GM20000 (cell line): ENCODE measurements around the gene SYNM.
A peak's percentile ranks its signal among the peaks of the same experiment; 100 is the strongest.

ENCODE experiments used
- DNase-seq: peaks from one replicate; pipeline ENCODE4 v3.0.0; 2012; ENCODE audit warnings: low spot score
- TF ChIP-seq, protein P1 (sequence below): IDR thresholded peaks from 2 replicates; pipeline ENCODE4 v1.5.1; 2012; ENCODE audit warnings: mild to moderate bottlenecking, control low read depth; ENCODE audit errors: extremely low read depth, missing control alignments

SYNM gene

DNA sequence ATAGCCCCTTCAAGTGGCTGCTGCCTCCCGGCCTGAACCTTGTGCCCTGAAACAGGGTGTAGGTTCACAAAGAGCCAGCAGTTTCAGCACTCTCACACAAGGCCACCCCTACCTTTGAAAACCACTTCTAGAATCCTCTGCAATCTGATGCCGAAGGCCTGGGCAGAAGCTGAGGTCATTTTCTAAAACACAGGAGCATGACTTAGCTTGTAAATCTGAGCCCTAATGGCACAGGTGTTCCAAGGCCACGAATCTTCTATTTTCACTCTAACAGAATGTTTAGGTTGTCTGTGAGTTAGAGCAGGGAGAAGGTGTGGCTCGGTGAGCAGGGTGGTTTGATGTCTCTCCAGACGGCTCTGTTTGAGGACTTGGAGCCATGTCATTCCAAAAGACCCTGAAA lies 62.3 kb downstream of the SYNM start:
- DNase-seq: no peak
- TF ChIP-seq, protein P1, sequence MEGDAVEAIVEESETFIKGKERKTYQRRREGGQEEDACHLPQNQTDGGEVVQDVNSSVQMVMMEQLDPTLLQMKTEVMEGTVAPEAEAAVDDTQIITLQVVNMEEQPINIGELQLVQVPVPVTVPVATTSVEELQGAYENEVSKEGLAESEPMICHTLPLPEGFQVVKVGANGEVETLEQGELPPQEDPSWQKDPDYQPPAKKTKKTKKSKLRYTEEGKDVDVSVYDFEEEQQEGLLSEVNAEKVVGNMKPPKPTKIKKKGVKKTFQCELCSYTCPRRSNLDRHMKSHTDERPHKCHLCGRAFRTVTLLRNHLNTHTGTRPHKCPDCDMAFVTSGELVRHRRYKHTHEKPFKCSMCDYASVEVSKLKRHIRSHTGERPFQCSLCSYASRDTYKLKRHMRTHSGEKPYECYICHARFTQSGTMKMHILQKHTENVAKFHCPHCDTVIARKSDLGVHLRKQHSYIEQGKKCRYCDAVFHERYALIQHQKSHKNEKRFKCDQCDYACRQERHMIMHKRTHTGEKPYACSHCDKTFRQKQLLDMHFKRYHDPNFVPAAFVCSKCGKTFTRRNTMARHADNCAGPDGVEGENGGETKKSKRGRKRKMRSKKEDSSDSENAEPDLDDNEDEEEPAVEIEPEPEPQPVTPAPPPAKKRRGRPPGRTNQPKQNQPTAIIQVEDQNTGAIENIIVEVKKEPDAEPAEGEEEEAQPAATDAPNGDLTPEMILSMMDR: no peak

DNA sequence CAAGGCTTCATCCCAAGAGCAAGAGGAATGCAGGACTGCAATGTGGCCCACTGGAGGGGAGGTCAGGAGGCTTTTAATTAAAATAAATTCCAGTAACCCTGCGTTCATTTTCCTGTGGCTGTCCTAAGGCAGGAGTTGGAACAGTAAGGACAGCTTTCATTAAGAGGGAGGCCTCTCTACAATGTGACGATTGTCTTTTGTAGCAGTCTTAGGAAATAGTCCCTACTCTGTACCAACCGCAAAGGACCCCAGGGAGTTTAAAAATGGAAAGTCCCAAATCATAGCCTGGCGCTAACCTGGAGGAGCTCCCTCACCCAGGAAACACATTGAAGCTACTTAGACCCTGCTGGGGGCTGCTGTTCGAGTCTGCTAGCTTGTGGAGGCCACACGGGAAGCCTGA lies 62.8 kb downstream of the SYNM start:
- TF ChIP-seq, protein P1: no peak

DNA sequence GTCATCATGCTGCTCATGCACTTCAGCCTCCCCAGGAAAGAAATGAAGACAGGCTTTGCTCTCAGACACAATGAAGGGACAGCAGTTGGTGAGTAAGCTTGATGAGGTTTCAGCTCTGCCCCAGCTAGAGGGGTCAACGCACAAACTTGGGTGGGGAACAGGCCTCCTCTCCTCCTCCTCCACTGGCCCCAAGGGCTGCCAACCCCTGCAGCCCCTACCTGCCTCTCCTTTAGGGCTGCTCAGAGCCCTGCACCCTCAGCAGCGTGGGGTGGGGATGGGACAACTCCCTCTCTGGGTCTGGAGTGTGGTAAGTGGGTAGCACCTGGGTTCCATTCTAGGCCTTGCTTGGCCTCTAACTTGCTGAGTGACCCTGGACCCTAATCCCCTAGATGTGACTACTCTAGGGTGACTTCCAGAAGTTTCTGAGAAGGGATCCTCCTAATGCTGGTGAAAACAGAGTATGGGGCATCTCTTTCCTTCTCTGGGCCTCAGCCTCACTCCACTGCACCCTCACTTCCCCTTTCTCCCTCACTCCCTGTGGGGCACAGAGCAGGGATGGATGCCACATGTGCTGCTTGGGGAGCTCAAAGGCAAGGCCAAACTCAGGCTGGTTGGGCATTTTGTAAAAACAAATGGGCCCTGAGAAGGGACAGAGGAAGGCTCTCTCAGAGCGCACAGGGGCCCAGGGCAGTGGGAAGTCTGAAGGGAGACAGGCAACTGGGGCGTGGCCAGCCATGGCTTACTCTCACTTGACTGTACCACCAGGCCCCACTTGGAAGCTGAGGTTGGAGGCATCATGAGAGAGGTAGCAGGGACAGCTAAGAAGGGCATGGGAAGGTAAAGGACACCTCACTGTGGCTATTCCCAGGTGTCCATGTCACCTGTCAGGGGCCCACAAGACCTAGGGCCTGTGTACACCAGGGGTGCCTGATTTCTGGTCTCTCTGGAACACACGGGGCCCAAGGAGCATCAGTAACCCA lies 64.0 kb downstream of the SYNM start:
- TF ChIP-seq, protein P1: no peak
- DNase-seq: no peak

More for the DNA sequence above, 62.8 kb downstream of the SYNM start:
- peak; percentile 16 for DNase-seq

- TF ChIP-seq, protein P1: no peak
- no peak for DNase-seq
Measured at GRCh38 chr15:99169769-99170311, 65.0 kb downstream of the SYNM start.

DNA sequence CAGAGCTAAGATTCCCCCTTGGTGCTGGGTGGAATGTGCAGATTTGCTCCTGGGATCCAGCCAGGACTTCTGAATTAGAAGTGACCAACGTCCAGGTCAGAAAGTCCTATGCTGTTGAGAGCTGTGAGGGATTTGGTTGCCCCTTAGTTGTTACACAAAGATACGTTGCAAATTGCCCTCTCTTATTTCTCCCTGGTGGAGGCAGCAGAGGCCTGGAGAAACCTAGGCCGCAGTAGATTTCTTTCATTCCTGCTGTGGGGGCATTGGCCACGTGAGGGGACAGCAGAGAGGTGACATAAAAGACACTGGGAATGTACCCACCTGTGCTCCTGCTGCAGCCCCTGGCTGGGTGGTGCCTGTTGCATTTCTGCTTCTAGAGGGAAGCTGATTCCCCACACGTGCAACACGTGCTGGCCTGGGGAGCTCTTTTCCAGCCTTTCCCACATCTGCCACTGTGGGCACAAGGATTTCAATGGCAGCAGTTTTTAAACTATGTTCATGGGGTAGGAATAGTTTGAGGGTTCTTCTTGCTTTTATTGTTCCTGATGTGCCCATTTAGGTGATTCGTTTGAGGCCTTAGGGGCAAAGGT lies 65.7 kb downstream of the SYNM start:
- no peak for DNase-seq
- TF ChIP-seq, protein P1: no peak

GRCh38 chr15:99172171-99172570 lies 67.3 kb downstream of the SYNM start:
- no peak for DNase-seq
- TF ChIP-seq, protein P1: no peak

DNA sequence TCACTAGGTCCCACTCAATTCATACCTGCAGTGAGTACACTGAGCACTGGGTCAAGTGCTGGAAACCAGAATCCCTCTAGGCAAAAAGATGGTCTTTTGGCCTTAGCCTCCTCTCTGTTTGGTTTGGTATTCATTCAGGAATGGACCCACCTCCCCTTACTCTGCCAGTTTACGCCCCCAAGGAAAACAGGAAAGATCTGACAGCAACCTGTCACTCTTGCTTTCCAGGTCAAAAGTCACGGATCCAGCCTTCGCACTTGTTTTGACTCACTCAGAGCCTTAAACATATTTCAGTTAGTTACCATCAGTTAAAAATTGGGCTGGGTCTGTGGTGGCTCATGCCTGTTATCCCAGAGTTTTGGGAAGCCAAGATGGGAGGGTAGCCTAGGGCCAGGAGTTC lies 68.1 kb downstream of the SYNM start:
- DNase-seq: no peak
- TF ChIP-seq, protein P1: no peak
